Gastroesophageal sphincter (tissue), 3 donors: ENCODE data around the gene C9orf72.

Experiments
- CTCF ChIP-seq, 4 experiments: fragments of 200-600 bp in 2 of 4; fragments of 450-650 bp in 2 of 4; sonication (generic) in 1 of 4; IDR thresholded peaks; one replicate each; pipeline ENCODE4 v1.5.1; 2017 to 2019; ENCODE audit warnings: antibody characterized with exemption in 4 of 4, mild to moderate bottlenecking in 2 of 4, moderate library complexity in 2 of 4
- EP300 ChIP-seq: sonication (generic); formaldehyde crosslinking; IDR thresholded peaks from one replicate; pipeline ENCODE4 v1.6.1; 2017; ENCODE audit warnings: antibody characterized with exemption, mild to moderate bottlenecking
- POLR2A ChIP-seq, 2 donors: fragments of 450-650 bp; IDR thresholded peaks; one replicate each; pipeline ENCODE4 v1.6.1; 2017; ENCODE audit warnings: antibody characterized with exemption in 2 of 2, mild to moderate bottlenecking in 2 of 2, moderate library complexity in 1 of 2

- TF ChIP-seq POLR2A (IDR thresholded peaks at IDR 0.05) = no peak
- TF ChIP-seq CTCF (IDR thresholded peaks at IDR 0.05) = no peak
- no peak for TF ChIP-seq EP300
Measured at GRCh38 chr9:27622693-27623340, 49.5 kb upstream of the C9orf72 start.
